ENCODE data around the gene CBX1.
"Not testable (repeated sequence)": the region's sequence is repeated elsewhere in the genome, so short reads cannot be mapped to it uniquely, and the experiment has no call there.

The CBX1 gene

DNA sequence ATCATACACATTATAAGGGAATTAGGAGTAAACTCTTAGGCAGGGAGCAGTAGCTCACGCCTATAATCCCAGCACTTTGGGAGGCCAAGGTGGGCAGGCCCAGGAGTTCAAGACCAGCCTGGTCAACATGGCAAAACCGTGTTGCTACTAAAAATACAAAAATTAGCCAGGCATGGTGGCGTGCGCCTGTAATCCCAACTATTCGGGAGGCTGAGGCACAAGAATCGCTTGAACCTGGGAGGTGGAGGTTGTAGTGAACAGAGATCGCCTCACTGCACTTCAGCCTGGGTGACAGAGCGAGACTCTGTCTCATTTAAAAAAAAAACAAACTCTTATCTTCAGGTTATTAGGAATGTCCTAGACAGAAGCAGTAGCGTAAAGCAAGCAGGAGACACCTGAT, 28.5 kb downstream of the CBX1 start:
- not testable (repeated sequence) for DNase-seq (ENCODE audit: low spot score)

DNA sequence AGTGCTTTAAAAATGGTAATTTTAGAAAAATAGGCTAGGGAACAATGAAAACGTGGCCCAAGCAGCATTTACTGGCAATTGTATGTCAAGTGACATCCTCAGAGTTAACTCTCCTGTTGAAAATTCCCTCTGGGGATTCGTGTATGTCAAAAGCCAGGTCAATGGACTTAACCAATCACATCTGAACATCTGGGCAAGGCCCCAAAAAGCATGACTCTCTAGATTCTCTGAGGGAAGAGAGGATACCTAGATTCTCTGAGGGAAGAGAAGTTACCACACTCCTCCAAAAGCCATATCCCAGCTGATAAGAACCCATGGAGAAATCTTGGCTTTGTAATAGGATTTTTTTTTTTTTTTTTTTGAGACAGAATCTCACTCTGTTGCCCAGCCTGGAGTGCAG, 29.6 kb downstream of the CBX1 start:
- DNase-seq (ENCODE audit: low spot score): no peak

- DNase-seq (ENCODE audit: low spot score): no peak
Measured at GRCh38 chr17:48070195-48070594, 31.1 kb downstream of the CBX1 start.

DNA sequence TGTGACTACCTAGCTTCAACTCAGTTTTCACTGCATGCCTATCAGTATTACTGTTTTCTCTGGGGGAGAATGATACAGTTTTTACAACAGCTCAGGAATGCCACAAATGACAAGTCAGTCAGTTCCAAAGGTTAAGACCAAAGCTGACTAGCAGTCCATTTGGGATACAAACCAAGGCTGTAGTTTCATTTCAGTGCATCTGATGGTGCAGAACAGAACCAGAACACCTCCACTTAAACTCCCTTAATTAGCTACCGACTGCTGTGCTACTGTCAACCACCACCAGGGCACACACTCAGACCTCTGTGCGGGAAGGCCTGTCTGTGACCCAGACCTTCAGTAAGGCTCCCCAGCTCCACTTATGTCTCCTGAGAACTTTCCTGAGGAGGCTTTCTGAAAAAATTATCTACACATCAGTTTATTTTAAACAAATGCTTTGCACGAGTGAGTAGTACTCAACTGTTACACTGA, 32.8 kb downstream of the CBX1 start:
- no peak for DNase-seq (ENCODE audit: low spot score)

GRCh38 chr17:48067808-48068207, 33.5 kb downstream of the CBX1 start:
- not testable (repeated sequence) for DNase-seq (ENCODE audit: low spot score)

- DNase-seq (ENCODE audit: low spot score): no peak
Measured at GRCh38 chr17:48067245-48067644, 34.0 kb downstream of the CBX1 start.

- DNase-seq (ENCODE audit: low spot score): no peak
Measured at GRCh38 chr17:48066656-48067055, 34.6 kb downstream of the CBX1 start.

- no peak for DNase-seq (ENCODE audit: low spot score)
Measured at GRCh38 chr17:48066192-48066591, 35.1 kb downstream of the CBX1 start.

DNA sequence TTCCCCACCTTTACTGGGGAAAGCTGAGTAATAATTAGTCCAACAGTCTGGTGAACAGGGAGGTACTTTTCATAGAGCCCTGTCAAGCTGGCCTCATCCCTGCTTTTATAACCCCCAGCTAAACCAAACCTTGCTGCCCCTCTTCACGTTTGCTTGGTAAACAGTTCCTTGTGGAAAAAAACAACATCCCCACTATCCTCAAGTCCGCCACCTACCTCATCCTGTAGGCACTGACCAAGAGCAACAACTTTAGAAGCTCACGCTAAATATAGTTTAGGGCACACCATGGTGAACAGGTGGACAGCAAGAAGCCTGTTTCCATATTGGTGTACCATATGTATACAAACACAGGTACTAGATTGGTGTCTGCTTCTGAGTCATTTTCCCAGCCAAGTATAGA, 36.6 kb downstream of the CBX1 start:
- no peak for DNase-seq (ENCODE audit: low spot score)

DNA sequence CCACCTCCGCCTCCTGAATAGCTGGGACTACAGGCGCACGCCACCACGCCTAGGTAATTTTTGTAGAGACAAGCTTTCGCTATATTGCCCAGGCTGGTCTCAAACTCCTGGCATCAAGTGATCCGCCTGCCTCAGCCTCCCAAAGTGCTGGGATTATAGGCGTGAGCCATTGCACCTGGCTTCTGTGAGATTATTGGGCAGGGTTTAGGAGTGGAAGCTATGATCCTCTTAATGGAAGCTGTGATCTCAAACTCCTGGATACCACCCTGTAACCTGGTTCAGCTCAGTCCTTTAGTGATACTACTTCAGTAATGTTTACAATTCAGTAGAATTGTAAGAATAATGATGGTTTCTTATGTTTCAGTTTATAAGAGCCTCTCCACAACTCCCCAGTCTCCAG, 39.0 kb downstream of the CBX1 start:
- no peak for DNase-seq (ENCODE audit: low spot score)

DNA sequence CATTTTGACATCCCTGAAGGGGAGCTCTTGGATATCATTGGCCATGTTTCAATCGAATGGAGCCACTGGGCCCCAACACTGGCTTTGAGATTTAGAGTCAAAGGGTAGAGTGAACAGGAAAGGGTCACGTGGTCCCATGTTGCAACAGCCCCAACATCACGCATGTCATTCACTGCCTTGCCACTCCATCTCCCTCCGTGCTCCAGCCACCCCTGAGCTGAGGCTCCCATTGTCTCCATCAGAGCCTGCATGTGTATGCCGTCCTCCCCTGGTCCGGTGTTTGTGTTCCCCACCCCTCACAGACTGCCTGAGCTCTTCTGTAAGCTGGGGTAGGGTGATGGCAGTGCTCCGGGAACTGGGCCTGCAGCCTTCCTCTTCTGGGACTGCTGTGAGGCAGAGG, 41.0 kb downstream of the CBX1 start:
- no peak for DNase-seq (ENCODE audit: low spot score)

DNA sequence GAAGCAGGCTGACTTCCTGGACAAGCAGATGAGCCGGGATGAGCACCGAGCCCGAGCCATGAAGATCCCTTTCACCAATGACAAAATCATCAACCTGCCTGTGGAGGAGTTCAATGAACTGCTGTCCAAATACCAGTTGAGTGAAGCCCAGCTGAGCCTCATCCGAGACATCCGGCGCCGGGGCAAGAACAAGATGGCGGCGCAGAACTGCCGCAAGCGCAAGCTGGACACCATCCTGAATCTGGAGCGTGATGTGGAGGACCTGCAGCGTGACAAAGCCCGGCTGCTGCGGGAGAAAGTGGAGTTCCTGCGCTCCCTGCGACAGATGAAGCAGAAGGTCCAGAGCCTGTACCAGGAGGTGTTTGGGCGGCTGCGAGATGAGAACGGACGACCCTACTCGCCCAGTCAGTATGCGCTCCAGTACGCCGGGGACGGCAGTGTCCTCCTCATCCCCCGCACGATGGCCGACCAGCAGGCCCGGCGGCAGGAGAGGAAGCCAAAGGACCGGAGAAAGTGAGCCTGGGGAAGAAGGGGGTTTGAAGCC, 42.1 kb downstream of the CBX1 start:
- DNase-seq (ENCODE audit: low spot score): no peak

- DNase-seq (ENCODE audit: low spot score): no peak
Measured at GRCh38 chr17:48058393-48059124, 42.7 kb downstream of the CBX1 start.

GRCh38 chr17:48057626-48058025, 43.7 kb downstream of the CBX1 start:
- no peak for DNase-seq (ENCODE audit: low spot score)

DNA sequence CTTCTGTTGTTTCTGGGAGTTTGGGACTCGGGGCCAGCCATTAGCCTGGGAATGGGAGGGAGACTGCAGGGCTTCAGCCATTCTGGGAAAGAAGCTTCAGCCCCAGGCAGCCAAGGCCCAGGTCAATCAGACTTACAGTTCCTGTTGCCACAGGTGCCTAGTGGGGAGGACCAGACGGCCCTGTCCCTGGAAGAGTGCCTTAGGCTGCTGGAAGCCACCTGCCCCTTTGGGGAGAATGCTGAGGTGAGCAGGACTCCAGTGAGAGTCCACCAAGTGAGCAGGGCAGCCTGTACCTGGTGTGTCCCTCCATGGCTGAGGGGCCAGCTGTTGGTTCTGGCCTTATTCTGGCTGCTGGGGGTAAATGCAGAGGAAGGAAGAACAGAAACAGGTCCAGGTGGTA, 44.4 kb downstream of the CBX1 start:
- no peak for DNase-seq (ENCODE audit: low spot score)

GRCh38 chr17:48056246-48056745, 45.0 kb downstream of the CBX1 start:
- no peak for DNase-seq (ENCODE audit: low spot score)

DNA sequence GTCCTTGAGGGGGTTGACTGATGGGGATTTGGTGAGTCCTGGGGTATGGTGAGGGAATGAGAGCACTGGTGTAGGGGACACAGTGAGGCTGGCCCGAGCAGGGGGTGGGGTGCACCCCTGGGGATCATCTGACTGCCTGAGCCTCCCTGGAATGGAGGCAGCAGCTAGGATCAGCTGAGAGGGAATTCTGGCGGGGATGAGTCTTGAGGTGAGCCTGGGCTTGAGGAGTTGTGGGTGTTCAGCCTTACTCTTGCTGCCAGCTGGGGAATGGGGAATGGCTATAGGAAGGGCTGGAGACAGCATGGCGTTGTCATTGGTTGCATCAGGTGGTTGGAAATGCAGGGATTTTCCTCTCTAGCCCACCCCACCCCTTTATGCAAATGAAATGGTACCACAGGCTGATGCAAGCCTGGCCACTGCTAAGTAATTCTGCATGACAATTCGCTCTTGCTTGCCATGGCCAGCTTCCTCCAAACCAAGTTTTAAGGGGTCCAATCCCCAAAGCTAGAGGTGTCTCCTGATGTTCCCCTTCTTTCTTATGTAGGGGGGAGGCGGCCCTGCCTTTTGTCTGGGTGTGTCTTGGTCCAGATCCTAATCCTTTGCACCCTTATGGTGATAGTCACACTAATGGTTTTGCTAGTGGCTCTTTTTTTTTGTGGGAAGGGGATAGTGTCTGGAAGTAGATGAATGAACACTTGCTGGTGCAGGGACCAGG, 45.6 kb downstream of the CBX1 start:
- DNase-seq (ENCODE audit: low spot score): no peak

GRCh38 chr17:48054238-48055185, 46.8 kb downstream of the CBX1 start:
- DNase-seq (ENCODE audit: low spot score): no peak

- DNase-seq (ENCODE audit: low spot score): no peak
Measured at GRCh38 chr17:48053758-48054237, 47.5 kb downstream of the CBX1 start.

- DNase-seq (ENCODE audit: low spot score): no peak
Measured at GRCh38 chr17:48052956-48053757, 48.1 kb downstream of the CBX1 start.

Data from COLO829 (cell line).